Neural cell (in vitro differentiated cells): ENCODE measurements around the gene COL8A1.

ENCODE experiments used
- CTCF ChIP-seq: fragments of 450-650 bp; IDR thresholded peaks from 2 replicates; pipeline ENCODE4 v1.5.1; 2014; ENCODE audit warnings: antibody characterized with exemption, mild to moderate bottlenecking, moderate library complexity; ENCODE audit not compliant: poor library complexity, severe bottlenecking
- EP300 ChIP-seq: fragments of 450-650 bp; conservative IDR thresholded peaks from 2 replicates; pipeline ENCODE4 v1.6.1; 2014; ENCODE audit warnings: antibody characterized with exemption, mild to moderate bottlenecking, moderate library complexity; ENCODE audit not compliant: poor library complexity, severe bottlenecking
- EZH2 ChIP-seq: fragments of 200-600, 300-800 bp; shearing (Covaris generic), sonication (generic); IDR thresholded peaks from 2 replicates; pipeline ENCODE4 v1.6.1; 2014; ENCODE audit warnings: antibody characterized with exemption, low read length, borderline replicate concordance, mild to moderate bottlenecking; ENCODE audit not compliant: insufficient read depth, poor library complexity, severe bottlenecking
- MXI1 ChIP-seq: fragments of 450-650 bp; conservative IDR thresholded peaks from 2 replicates; pipeline ENCODE4 v1.6.1; 2014; ENCODE audit warnings: antibody characterized with exemption, mild to moderate bottlenecking; ENCODE audit not compliant: poor library complexity, severe bottlenecking
- POLR2AphosphoS5 ChIP-seq: IDR thresholded peaks from 2 replicates; pipeline ENCODE4 v1.6.1; 2012
- RAD21 ChIP-seq: fragments of 450-650 bp; conservative IDR thresholded peaks from 2 replicates; pipeline ENCODE4 v1.6.1; 2014; ENCODE audit warnings: antibody characterized with exemption, mild to moderate bottlenecking, moderate library complexity
- REST ChIP-seq: IDR thresholded peaks from 2 replicates; pipeline ENCODE4 v1.6.1; 2012; ENCODE audit warnings: borderline replicate concordance
- SMC3 ChIP-seq: fragments of 450-650 bp; conservative IDR thresholded peaks from 2 replicates; pipeline ENCODE4 v1.6.1; 2014; ENCODE audit warnings: antibody characterized with exemption, mild to moderate bottlenecking, moderate library complexity; ENCODE audit not compliant: poor library complexity
- TAF1 ChIP-seq: IDR thresholded peaks from 2 replicates; pipeline ENCODE4 v1.6.1; 2012; ENCODE audit warnings: low read depth

GRCh38 chr3:99789011-99789721 lies 150.8 kb downstream of the COL8A1 start:
- TF ChIP-seq MXI1 (no peak), CTCF (peak; percentile 64), TAF1 (no peak), SMC3 (peak; percentile 54), POLR2AphosphoS5 (no peak), REST (no peak), EZH2 (no peak), EP300 (no peak), RAD21 (peak; percentile 54)
